ENCODE data around the gene FYN. TPM values are rescaled to one million over a fixed set of nuclear protein-coding genes. Genes with fewer than 3 reads are reported as not detected.
"Not testable (repeated sequence)": the region's sequence is repeated elsewhere in the genome, so short reads cannot be mapped to it uniquely, and the experiment has no call there.

FYN gene
- polyA plus RNA-seq, 1 experiment, result 55.1 TPM

GRCh38 chr6:111892431-111892830 lies 19.2 kb upstream of the FYN start:
- Histone ChIP-seq H3K36me3 (ENCODE audit: control insufficient read depth, insufficient read depth, low read length) (no peaks in the 10 kb centered on the region), H3K4me3 (ENCODE audit: low read depth, low read length) (no peak overlapping the region), H3K27me3 (ENCODE audit: control insufficient read depth, insufficient read depth, low read length) (no peaks in the 10 kb centered on the region)
- TF ChIP-seq CTCF (IDR thresholded peaks at IDR 0.05; ENCODE audit: insufficient read depth, low read depth, low read length), result no peak
- POLR2A ChIA-PET, result no interaction called here
- no peak for DNase-seq (ENCODE audit: low read depth)
- CTCF ChIA-PET, result no interaction called here

GRCh38 chr6:111890988-111891387 lies 17.7 kb upstream of the FYN start:
- DNase-seq (ENCODE audit: low read depth), result no peak
- H3K4me3 ChIP-seq (ENCODE audit: low read depth, low read length), result no peak overlapping the region
- ChIA-PET CTCF (no interaction called here), POLR2A (no interaction called here)
- no peak for TF ChIP-seq CTCF (IDR thresholded peaks at IDR 0.05; ENCODE audit: insufficient read depth, low read depth, low read length)
- H3K27me3 ChIP-seq (ENCODE audit: control insufficient read depth, insufficient read depth, low read length), result no peaks in the 10 kb centered on the region
- no peaks in the 10 kb centered on the region for H3K36me3 ChIP-seq (ENCODE audit: control insufficient read depth, insufficient read depth, low read length)

GRCh38 chr6:111888928-111889695 lies 15.9 kb upstream of the FYN start:
- DNase-seq (ENCODE audit: low read depth), result no peak
- H3K27me3 ChIP-seq (ENCODE audit: control insufficient read depth, insufficient read depth, low read length), result no peaks in the 10 kb centered on the region
- ChIA-PET CTCF (interaction anchor here (0.7 to 1.1 kb wide), 2 partner anchors 12 to 179 kb away, joined by 3 read pairs; no protein-coding TSS in a partner anchor), POLR2A (interaction anchor here (0.6 kb wide), 1 partner anchor 10 kb away, joined by 4 read pairs; no protein-coding TSS in a partner anchor)
- no peak for TF ChIP-seq CTCF (IDR thresholded peaks at IDR 0.05; ENCODE audit: insufficient read depth, low read depth, low read length)
- no peaks in the 10 kb centered on the region for H3K36me3 ChIP-seq (ENCODE audit: control insufficient read depth, insufficient read depth, low read length)
- H3K4me3 ChIP-seq (ENCODE audit: low read depth, low read length), result no peak overlapping the region

- POLR2A ChIA-PET; H3K4me3 ChIP-seq (ENCODE audit: low read depth, low read length); DNase-seq (ENCODE audit: low read depth); H3K27me3 ChIP-seq (ENCODE audit: control insufficient read depth, insufficient read depth, low read length); H3K36me3 ChIP-seq (ENCODE audit: control insufficient read depth, insufficient read depth, low read length): not testable (repeated sequence)
- CTCF ChIA-PET, result interaction anchor here (1.3 to 1.5 kb wide), 2 partner anchors 8 to 11 kb away, joined by 3 read pairs; no protein-coding TSS in a partner anchor
Measured at GRCh38 chr6:111886793-111887192, 13.5 kb upstream of the FYN start.

- Histone ChIP-seq H3K4me3 (ENCODE audit: low read depth, low read length) (no peak overlapping the region), H3K27me3 (ENCODE audit: control insufficient read depth, insufficient read depth, low read length) (no peaks in the 10 kb centered on the region), H3K36me3 (ENCODE audit: control insufficient read depth, insufficient read depth, low read length) (no peaks in the 10 kb centered on the region)
- DNase-seq (ENCODE audit: low read depth), result no peak
- no peak for TF ChIP-seq CTCF (IDR thresholded peaks at IDR 0.05; ENCODE audit: insufficient read depth, low read depth, low read length)
- CTCF ChIA-PET, result no interaction called here
- POLR2A ChIA-PET, result no interaction called here
Measured at GRCh38 chr6:111885373-111886027, 12.2 kb upstream of the FYN start.

Measured in BJ (cell line).